ENCODE data around the gene PLP2. TPM values are rescaled to one million over a fixed set of nuclear protein-coding genes. Genes with fewer than 3 reads are reported as not detected.

The PLP2 gene
- total RNA-seq, 1 experiment from 2014 or later: 293 TPM

- POLR2A ChIA-PET: no interaction called here
- TF ChIP-seq SIN3A (IDR thresholded peaks at IDR 0.05; ENCODE audit: borderline replicate concordance, insufficient read depth, low read depth, low read length) (no peak), POLR2AphosphoS5 (IDR thresholded peaks at IDR 0.05; ENCODE audit: low read depth, low read length) (no peak), CTCF (IDR thresholded peaks at IDR 0.05) (no peak), TCF7L2 (IDR thresholded peaks at IDR 0.05; ENCODE audit: low read depth, low read length) (0 out of 2 replicates have a peak, but pooled peaks have one; percentile 19), REST (IDR thresholded peaks at IDR 0.05; ENCODE audit: insufficient read depth in 1 of 2, low read depth in 2 of 2, low read length in 1 of 2) (no peak)
- CTCF ChIA-PET: interaction anchor here (0.5 to 0.6 kb wide), 2 partner anchors 97 to 134 kb away, joined by 3 to 8 read pairs; no protein-coding TSS in a partner anchor
- Histone ChIP-seq H3K27ac (ENCODE audit: low read length) (no peak overlapping the region), H3K4me1 (ENCODE audit: control insufficient read depth, insufficient read depth, low read length) (peaks cover 10% of the 10 kb centered on the region), H3K9me3 (ENCODE audit: control insufficient read depth, insufficient read depth, low read depth, low read length) (no peaks in the 10 kb centered on the region), H3K4me3 (ENCODE audit: low read depth in 2 of 2, low read length in 2 of 2) (no peak overlapping the region), H3K27me3 (ENCODE audit: control insufficient read depth, insufficient read depth, low read length) (no peaks in the 10 kb centered on the region), H3K36me3 (ENCODE audit: control insufficient read depth, insufficient read depth, low read length) (no peaks in the 10 kb centered on the region)
- DNase-seq (ENCODE audit: low read depth, low spot score): no peak
- no peak for ATAC-seq
- BruUV-seq (replicated peaks): no TSS peak
- intact Hi-C loops (cut with micrococcal nuclease; ENCODE audit: unreplicated experiment): loop anchor here (5.0 kb wide), 1 partner anchor 84 kb away; no protein-coding TSS in a partner anchor
- in situ Hi-C loops (cut with HindIII; ENCODE audit: low pct_unique_long_range_greater_than_20kb, low sequenced_read_pairs): no loop called here
Observed at GRCh38 chrX:49193542-49193964, 21.9 kb downstream of the PLP2 start.

GRCh38 chrX:49197543-49198087 lies 25.9 kb downstream of the PLP2 start:
- no peaks in the 10 kb centered on the region for H3K36me3 ChIP-seq (ENCODE audit: control insufficient read depth, insufficient read depth, low read length)
- H3K27ac ChIP-seq (ENCODE audit: low read length): no peak overlapping the region
- no peak for DNase-seq (ENCODE audit: low read depth, low spot score)
- H3K4me1 ChIP-seq (ENCODE audit: control insufficient read depth, insufficient read depth, low read length): peaks cover 7% of the 10 kb centered on the region; the same call in 1 of the 2 replicates
- no peak overlapping the region for H3K4me3 ChIP-seq (ENCODE audit: low read depth in 2 of 2, low read length in 2 of 2)
- H3K27me3 ChIP-seq (ENCODE audit: control insufficient read depth, insufficient read depth, low read length): no peaks in the 10 kb centered on the region
- POLR2A ChIA-PET: interaction anchor here (0.6 kb wide), 1 partner anchor 26 kb away, joined by 8 read pairs; the partner anchor contains the start of gene PLP2
- TF ChIP-seq TCF7L2 (IDR thresholded peaks at IDR 0.05; ENCODE audit: low read depth, low read length) (no peak), CTCF (IDR thresholded peaks at IDR 0.05) (no peak), POLR2AphosphoS5 (IDR thresholded peaks at IDR 0.05; ENCODE audit: low read depth, low read length) (no peak), SIN3A (IDR thresholded peaks at IDR 0.05; ENCODE audit: borderline replicate concordance, insufficient read depth, low read depth, low read length) (no peak), REST (IDR thresholded peaks at IDR 0.05; ENCODE audit: insufficient read depth in 1 of 2, low read depth in 2 of 2, low read length in 1 of 2) (no peak)
- no peak for ATAC-seq
- CTCF ChIA-PET: no interaction called here
- H3K9me3 ChIP-seq (ENCODE audit: control insufficient read depth, insufficient read depth, low read depth, low read length): no peaks in the 10 kb centered on the region
- intact Hi-C loops (cut with micrococcal nuclease; ENCODE audit: unreplicated experiment): no loop called here
- no TSS peak for BruUV-seq (replicated peaks)
- in situ Hi-C loops (cut with HindIII; ENCODE audit: low pct_unique_long_range_greater_than_20kb, low sequenced_read_pairs): no loop called here

Measured in Panc1 (cell line).